GM19467 (cell line): ENCODE results near the gene NADSYN1.
"Not testable (repeated sequence)": the region's sequence is repeated elsewhere in the genome, so short reads cannot be mapped to it uniquely, and the experiment has no call there.

Source experiments
- ATAC-seq: cut with Tn5 transposase; IDR thresholded peaks from one replicate; pipeline ENCODE4 v1.9.1; 2021; ENCODE audit warnings: mild to moderate bottlenecking, moderate library complexity; ENCODE audit not compliant: unreplicated experiment

NADSYN1 gene

DNA sequence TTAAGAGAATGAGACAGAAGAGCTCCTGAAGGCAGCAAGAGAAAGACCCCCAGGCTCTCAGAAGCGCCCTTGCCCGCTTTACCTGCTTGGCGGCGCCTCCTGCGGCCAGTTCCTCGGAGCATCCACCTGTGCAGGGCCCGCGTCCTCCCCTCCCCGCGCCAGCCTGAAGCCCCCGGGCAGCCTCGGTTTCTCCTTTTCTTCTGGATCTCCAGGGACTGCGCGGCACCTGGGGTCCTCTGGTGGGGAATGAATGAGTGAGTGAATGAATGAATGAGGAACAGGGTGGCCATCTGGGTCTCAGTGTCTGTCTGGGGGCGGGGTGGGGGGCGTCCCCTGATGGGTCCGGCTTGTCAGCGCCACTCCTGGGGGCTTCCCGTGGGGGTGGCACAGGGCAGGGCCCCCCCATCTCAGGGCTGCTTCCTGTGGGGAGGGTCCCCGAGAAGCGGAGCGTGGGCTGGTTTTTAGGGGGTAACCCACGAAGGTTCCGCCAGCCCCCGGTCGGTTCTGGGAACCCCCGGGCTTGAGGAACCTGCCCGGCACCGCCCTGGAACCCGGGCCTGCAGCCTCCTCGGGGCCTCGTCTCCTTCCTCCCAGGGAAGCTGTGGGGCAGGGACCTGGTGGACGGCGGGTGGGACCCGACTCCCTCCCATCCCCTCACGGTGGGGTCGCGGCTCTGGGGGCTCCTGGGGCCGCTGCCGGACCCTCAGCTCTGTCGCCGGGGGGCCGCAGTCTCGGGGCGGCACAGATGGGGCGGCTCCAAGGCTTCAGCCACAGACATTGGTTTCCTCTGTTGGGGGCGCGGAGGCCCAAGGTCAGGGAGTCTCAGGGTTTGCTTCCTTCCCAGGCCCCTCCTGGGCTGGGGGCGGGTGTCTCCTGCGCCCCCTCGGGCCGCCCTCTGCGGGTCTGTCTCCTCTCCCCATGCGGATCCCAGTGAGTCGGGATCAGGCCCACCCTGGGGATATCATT lies 65.8 kb downstream of the NADSYN1 start:
- ATAC-seq: no peak

DNA sequence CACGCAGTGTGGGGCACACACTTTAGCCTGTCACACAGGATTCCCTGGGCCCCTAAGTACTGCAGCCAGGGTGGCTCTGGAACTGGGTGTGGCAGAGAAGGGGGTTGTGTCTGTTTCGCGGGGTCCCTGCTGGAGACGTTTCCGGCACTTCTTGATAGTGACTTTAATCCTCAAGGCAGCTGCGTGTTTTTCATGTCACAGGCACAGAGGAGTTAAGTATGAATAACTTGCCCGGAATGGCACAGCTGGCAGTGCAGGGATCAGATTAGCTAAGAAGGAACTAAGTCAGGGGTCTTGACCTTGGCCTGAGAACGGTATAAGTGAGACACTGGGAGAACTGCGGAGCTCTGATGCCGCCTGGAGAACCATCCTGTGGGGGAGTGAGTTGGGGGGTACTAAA lies 66.5 kb downstream of the NADSYN1 start:
- ATAC-seq: no peak

- ATAC-seq: no peak
These were observed 72.4 kb downstream of the NADSYN1 start for GRCh38 chr11:71525188-71525937.

DNA sequence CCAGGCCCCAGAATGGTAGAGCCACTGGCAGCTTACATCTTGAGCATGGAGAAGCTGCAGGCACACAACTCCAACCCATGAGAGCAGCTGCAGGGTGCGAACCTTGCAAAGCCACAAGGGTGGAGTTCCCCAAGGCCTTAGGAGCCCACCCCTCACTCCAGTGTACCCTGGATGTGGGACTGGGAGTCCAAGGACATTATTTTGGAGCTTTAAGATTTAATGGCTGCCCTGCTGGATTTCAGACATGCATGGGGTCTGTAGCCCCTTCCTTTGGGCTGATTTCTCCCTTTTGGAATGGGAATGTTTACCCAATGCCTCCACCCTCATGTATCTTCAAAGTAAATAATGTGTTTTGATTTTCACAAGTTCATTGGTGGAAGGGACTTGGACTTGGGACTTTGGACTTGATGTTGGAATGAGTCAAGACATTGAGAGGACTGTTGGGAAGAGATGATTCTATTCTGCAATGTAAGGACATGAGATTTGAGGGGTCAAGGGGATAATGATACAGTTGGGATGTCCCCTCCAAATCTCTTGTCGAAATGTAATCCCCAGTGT lies 73.0 kb downstream of the NADSYN1 start:
- no peak for ATAC-seq

DNA sequence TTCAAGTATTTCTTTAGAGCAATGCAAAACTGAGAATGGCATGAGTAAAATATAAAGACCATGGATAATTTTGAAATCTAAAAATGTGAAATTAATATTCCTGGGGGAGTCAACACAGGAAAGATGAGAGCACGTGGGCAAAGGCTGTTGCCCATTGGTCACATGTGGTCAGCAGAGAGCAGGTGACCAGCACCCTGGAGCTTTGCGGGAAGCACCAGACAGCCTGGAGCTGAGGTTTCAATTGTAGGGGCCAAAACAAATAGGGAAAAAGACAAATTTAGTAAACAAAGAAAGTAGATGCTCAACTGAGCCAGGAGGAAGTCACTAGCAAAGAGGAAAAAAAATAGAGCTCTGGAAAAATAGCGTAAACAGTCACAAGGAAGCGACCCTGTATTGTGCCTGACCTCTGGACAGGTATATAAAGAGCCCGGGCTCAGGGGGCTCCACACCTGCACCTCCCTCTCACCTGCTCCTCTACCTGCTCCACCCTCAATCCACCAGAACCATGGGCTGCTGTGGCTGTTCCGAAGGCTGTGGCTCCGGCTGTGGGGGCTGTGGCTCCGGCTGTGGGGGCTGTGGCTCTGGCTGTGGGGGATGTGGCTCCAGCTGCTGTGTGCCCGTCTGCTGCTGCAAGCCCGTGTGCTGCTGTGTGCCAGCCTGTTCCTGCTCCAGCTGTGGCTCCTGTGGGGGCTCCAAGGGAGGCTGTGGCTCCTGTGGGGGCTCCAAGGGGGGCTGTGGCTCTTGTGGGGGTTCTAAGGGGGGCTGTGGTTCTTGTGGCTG lies 74.0 kb downstream of the NADSYN1 start, which contains the start of gene KRTAP5-7:
Gene KRTAP5-7 (plus strand): TSS at position 472 of the 780 bp plus-strand sequence. CDS start 34 bp downstream, at position 506.
- ATAC-seq: not testable (repeated sequence)

DNA sequence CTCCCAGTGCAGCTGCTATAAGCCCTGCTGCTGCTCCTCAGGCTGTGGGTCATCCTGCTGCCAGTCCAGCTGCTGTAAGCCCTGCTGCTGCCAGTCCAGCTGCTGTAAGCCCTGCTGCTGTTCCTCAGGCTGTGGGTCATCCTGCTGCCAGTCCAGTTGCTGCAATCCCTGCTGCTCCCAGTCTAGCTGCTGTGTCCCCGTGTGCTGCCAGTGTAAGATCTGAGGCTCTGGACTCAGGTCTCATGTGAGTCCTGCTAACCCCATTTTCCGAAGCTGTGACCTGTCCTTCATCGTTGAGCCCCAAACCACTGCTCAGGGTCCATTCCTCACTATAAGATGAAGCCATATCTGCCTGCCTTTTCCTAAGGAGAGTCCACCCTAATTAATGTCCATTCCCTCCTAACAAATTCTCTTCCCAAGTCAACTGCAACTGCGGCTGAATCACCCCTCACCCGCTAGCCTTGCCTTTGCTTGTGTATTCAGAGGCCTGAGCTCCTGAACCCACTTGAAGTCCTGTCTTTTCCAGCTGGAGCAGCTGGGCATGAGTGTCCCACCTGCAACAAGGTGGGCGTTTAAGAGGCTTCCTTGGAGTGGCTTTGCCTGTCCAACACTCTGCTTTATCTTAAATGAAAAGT lies 74.7 kb downstream of the NADSYN1 start:
- ATAC-seq: no peak

- no peak for ATAC-seq
These were observed 77.6 kb downstream of the NADSYN1 start for GRCh38 chr11:71530602-71531001.

DNA sequence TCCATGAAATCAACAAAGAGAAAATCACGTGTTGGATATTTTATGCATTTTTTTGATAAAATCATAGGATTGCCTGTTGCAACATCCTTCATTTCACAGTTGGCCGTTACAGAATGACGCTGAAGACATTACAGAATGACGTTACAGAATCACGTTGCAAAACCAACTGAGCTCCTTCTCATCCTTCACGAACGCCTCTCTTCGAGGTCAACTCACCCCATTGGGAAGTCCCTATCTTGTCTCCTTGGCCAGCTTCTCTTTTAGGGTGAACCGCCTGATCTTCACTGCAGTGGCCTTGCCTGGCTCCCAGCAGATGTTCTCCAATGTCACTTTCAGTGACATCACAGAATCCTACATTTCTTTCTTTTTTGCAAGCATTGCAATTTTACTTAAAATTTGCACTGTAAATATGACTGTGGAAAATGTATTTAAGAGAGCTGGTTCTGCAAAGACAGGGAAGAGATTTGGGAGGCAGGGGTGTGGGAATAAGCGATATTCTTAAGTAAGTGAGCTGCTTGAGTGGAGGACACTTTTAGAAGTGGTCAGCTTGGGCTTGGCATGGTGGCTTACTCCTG lies 79.1 kb downstream of the NADSYN1 start:
- no peak for ATAC-seq

- ATAC-seq: not testable (repeated sequence)
These were observed 82.0 kb downstream of the NADSYN1 start for GRCh38 chr11:71534711-71535608.

- no peak for ATAC-seq
These were observed 82.8 kb downstream of the NADSYN1 start for GRCh38 chr11:71535825-71536224.

DNA sequence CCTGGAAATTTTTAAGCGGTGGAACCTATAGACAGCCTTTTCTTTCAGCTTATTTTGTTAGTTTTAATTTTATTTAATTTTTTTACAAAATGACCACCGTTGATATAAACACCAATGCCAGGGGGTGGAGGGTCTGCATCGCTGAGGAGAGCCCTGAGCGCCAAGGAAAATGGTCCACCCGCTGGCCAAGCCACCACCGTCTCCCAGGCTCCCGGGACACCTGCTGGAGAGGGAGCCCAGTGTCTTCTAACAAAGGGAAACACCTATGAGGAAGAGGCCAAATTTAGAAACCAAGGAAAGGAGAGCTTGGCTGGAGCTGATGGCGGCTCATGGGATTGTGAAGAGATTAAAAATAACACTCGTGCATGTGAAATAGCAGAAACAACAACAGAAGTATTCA lies 84.5 kb downstream of the NADSYN1 start:
- ATAC-seq: no peak

DNA sequence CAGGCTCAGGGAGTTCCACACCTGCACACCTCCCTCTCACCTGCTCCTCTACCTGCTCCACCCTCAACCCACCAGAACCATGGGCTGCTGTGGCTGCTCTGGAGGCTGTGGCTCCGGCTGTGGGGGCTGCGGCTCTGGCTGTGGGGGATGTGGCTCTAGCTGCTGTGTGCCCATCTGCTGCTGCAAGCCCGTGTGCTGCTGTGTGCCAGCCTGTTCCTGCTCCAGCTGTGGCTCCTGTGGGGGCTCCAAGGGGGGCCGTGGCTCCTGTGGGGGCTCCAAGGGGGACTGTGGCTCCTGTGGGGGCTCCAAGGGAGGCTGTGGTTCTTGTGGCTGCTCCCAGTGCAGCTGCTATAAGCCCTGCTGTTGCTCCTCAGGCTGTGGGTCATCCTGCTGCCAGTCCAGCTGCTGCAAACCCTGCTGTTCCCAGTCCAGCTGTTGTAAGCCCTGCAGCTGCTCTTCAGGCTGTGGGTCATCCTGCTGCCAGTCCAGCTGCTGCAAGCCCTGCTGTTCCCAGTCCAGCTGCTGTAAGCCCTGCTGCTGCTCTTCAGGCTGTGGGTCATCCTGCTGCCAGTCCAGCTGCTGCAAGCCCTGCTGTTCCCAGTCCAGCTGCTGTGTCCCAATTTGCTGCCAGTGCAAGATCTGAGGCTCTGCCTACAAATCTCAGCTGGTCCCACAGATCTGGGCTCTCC lies 85.1 kb downstream of the NADSYN1 start, which contains the start of gene KRTAP5-8:
Gene KRTAP5-8 (plus strand): TSS at position 49 of the 689 bp plus-strand sequence. CDS start 31 bp downstream, at position 80.
- not testable (repeated sequence) for ATAC-seq

- ATAC-seq: no peak
These were observed 85.6 kb downstream of the NADSYN1 start for GRCh38 chr11:71538666-71538990.

GRCh38 chr11:71539017-71539416 lies 86.0 kb downstream of the NADSYN1 start:
- no peak for ATAC-seq

- not testable (repeated sequence) for ATAC-seq
These were observed 87.0 kb downstream of the NADSYN1 start for GRCh38 chr11:71539971-71540370.

DNA sequence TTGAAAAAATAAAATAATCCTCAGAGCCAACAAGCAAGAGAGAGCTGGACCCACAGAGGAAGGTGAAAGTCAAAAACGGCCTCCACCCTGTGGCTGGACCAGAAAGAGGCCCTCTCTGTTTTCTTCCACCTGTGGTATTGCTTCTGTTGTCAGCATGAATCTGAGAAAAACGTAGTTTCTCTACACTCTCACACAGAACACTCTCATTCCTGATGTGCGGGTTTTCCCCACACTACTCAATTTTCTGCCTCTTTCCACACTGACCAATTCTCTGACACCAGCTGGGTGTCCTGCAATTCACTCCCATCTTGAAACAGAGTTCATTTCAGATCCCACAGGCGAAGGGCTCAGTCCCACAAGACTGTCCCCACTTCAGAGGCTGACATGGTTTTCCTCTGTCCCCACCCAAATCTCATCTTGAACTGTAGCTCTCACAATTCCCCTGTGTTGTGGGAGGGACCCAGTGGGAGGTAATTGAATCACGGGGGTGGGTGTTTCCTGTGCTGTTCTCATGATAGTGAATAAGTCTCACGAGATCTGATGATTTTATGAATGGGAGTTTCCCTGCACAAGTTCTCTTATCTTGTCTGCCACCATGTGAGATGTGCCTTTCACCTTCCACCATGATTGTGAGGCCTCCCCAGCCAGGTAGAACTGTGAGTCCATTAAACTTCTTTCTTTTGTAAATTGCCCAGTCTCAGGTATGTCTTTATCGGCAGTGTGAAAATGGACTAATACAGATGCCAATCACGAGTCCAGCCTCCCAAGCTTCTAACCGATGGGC lies 87.7 kb downstream of the NADSYN1 start:
- ATAC-seq: not testable (repeated sequence)

GRCh38 chr11:71542382-71542781 lies 89.4 kb downstream of the NADSYN1 start:
- no peak for ATAC-seq
